Psoas muscle (tissue), 8 donors: ENCODE results near the gene NCDN. TPM values are rescaled to one million over a fixed set of nuclear protein-coding genes. Genes with fewer than 3 reads are reported as not detected.

Experiments used
- ATAC-seq, 4 donors: fragments of 200-7000 bp; cut with Tn5 transposase; one replicate each; pipeline ENCODE4 v1.9.1; 2020; ENCODE audit warnings: moderate library complexity in 3 of 4, mild to moderate bottlenecking in 2 of 4
- DNase-seq, 2 donors: peaks; one replicate each; pipeline ENCODE4 v3.0.0-alpha.2; 2020
- H3K27ac ChIP-seq: fragments of 200-600 bp; one replicate; pipeline ENCODE4 v1.8.0; 2022
- H3K27me3 ChIP-seq, 3 donors: fragments of 200-600 bp in 1 of 3; one replicate each; pipeline versions ENCODE4 v1.6.1 to v1.8.0; 2013 to 2022; ENCODE audit warnings: low read length in 2 of 3, mild to moderate bottlenecking in 2 of 3, moderate library complexity in 1 of 3; ENCODE audit not compliant: insufficient read depth in 3 of 3
- H3K36me3 ChIP-seq, 2 donors: fragments of 200-600 bp in 1 of 2; one replicate each; pipeline versions ENCODE4 v1.6.1 to v1.8.0; 2013 to 2022; ENCODE audit warnings: low read depth in 1 of 2, mild to moderate bottlenecking in 1 of 2, moderate library complexity in 1 of 2; ENCODE audit not compliant: insufficient read depth in 1 of 2
- H3K4me1 ChIP-seq: fragments of 200-600 bp; one replicate; pipeline ENCODE4 v1.8.0; 2022
- H3K4me3 ChIP-seq: fragments of 200-600 bp; one replicate; pipeline ENCODE4 v1.8.0; 2022; ENCODE audit warnings: mild to moderate bottlenecking
- H3K9me3 ChIP-seq: fragments of 200-600 bp; one replicate; pipeline ENCODE4 v1.8.0; 2022
- WGBS, 3 donors: extraction: QIAGEN DNeasy Blood & Tissue Kit; methylation state at CpG; one replicate each; pipeline versions ENCODE4 v1.1.6 to v1.1.7; 2013; 5-methylcytosine and 5-hydroxymethylcytosine counted together
- intact Hi-C, 2 donors: fragments of 100-400 bp; cut with DNase I; formaldehyde crosslinking; loops; one replicate each; pipeline versions ENCODE4 v1.11.0 to v1.14.2; 2022
- polyA plus RNA-seq, 3 donors: library from polyadenylated mRNA; stranded (reverse); fragments of 200-250 nt; gene quantifications; one replicate each; pipeline ENCODE4 v1.2.3, GENCODE V29; 2013
- total RNA-seq, 4 donors: library from RNA; stranded (reverse); fragmentation: NEBNext Ultra II Directional in 2 of 4; extraction: Animal tissue kit (Norgen Biotek cat#: 25700) in 2 of 4; gene quantifications; one replicate each; pipeline versions ENCODE4 v1.2.1 to v1.2.4, GENCODE V29; 2021 to 2023
- TF ChIP-seq, protein P1 (sequence below): fragments of 200-600 bp; IDR thresholded peaks from one replicate; pipeline ENCODE4 v1.8.0; 2022; ENCODE audit warnings: antibody characterized with exemption
- donor health status: healthy with polysubstance abuse.
- donor health status: DM: no; HTN: no; CAD: no; lungs with moderate emphysema.
- donor health status: Bipolar disorder and iron deficiency.
- donor health status: healthy.
- donor health status: DM: yes; HTN: yes; CAD: no.
- donor health status: DM: no; HTN: no; CAD: no.
- donor health status: DM: no; HTN: no; CAD: no.
- donor health status: DM: yes; HTN: yes; CAD: no.

Gene NCDN
- total and polyA plus RNA-seq, 7 donors, result 6.8 to 23.1 (median 13.9) TPM

DNA sequence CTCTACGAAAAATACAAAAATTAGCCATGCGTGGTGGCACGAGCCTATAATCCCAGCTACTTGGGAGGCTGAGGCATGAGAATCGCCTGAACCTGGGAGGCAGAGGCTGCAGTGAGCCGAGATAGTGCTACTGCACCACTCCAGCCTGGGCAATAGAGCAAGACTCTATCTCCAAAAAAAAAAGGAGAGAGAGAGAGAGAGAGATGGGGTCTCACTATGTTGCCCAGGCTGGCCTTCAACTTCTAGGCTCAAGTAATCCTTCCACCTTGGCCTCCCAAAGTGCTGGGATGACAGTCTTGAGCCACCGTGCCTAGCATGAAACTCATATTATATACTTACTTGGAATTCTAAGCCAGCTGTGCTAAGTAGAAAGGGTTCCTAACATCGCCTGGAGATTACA, 54.1 kb downstream of the NCDN start:
- Histone ChIP-seq H3K4me1 (no peaks in the 10 kb centered on the region), H3K27me3 (no peaks in the 10 kb centered on the region), H3K36me3 (peaks cover 7 to 98% of the 10 kb centered on the region in 2 donors), H3K4me3 (no peak overlapping the region), H3K27ac (no peak overlapping the region), H3K9me3 (no peaks in the 10 kb centered on the region)
- ATAC-seq (no peak), DNase-seq (no peak)
- TF ChIP-seq, protein P1, sequence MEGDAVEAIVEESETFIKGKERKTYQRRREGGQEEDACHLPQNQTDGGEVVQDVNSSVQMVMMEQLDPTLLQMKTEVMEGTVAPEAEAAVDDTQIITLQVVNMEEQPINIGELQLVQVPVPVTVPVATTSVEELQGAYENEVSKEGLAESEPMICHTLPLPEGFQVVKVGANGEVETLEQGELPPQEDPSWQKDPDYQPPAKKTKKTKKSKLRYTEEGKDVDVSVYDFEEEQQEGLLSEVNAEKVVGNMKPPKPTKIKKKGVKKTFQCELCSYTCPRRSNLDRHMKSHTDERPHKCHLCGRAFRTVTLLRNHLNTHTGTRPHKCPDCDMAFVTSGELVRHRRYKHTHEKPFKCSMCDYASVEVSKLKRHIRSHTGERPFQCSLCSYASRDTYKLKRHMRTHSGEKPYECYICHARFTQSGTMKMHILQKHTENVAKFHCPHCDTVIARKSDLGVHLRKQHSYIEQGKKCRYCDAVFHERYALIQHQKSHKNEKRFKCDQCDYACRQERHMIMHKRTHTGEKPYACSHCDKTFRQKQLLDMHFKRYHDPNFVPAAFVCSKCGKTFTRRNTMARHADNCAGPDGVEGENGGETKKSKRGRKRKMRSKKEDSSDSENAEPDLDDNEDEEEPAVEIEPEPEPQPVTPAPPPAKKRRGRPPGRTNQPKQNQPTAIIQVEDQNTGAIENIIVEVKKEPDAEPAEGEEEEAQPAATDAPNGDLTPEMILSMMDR, result no peak
- 90 to 97% (median 93%) methylated on average over 7 of the region's 7 CpGs for WGBS, 3 donors
- intact Hi-C loops, result no loop called here

DNA sequence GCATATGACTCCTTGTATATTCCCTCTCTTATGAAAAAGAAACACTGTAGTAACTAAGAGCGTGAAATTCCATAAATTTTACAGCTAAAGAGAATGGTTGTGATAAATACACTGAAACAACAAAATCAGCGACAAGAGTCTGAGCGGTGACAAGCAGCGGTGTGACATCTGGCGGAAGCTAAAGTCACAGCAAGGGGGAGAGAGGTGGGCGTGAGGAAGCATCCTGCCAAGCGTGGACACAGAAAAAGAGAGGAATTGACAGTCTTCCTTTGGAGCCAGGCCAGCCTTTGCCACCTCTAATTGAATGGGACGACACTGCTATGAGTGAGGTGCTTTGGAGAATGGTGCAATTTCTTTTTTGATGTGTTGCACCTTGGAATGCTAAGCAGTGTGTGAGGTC, 57.8 kb downstream of the NCDN start:
- 80 to 86% (median 86%) methylated on average over 8 of the region's 8 CpGs for WGBS, 3 donors
- no peak for ATAC-seq

More for the DNA sequence above, 57.8 kb downstream of the NCDN start:
- H3K27me3 ChIP-seq, result no peaks in the 10 kb centered on the region
- TF ChIP-seq, protein P1, result no peak
- intact Hi-C loops, result no loop called here
- no peak overlapping the region for H3K4me3 ChIP-seq
- H3K36me3 ChIP-seq, result peaks cover 0 to 93% of the 10 kb centered on the region in 2 donors
- no peak overlapping the region for H3K27ac ChIP-seq
- no peaks in the 10 kb centered on the region for H3K9me3 ChIP-seq
- H3K4me1 ChIP-seq, result no peaks in the 10 kb centered on the region
- no peak for DNase-seq

Other genes with a start within 250 kb of the NCDN start
- 10 to 100 TPM; 32.0 to 46.9 (median 40.7) TPM for gene KIAA0319L, start 396 bp upstream of the NCDN start, total RNA-seq
- 10 to 100 TPM; 18.0 to 41.7 (median 24.2) TPM for gene KIAA0319L, start 396 bp upstream of the NCDN start, polyA plus RNA-seq
- not detected for gene TFAP2E, start 15.5 kb downstream of the NCDN start, total RNA-seq
- under 1 TPM; 0.04 to 0.12 (median 0.06) TPM for gene TFAP2E, start 15.5 kb downstream of the NCDN start, polyA plus RNA-seq
- 10 to 100 TPM; 38.6 to 95.1 (median 67.5) TPM for gene PSMB2, start 83.7 kb downstream of the NCDN start, total RNA-seq
- gene PSMB2, start 83.7 kb downstream of the NCDN start, polyA plus RNA-seq, result 100 to 1,000 TPM in 1 of 3 donors, 10 to 100 TPM in 2; 54.1 to 117 (median 94.5) TPM
- 10 to 100 TPM; 11.4 to 16.1 (median 14.1) TPM for gene C1orf216, start 161.1 kb downstream of the NCDN start, total RNA-seq
- gene C1orf216, start 161.1 kb downstream of the NCDN start, polyA plus RNA-seq, result 10 to 100 TPM in 2 of 3 donors, 1 to 10 TPM in 1; 8.8 to 24.2 (median 21.1) TPM
- under 1 TPM in 3 of 4 donors, not detected in 1; 0.14 to 0.34 (median 0.15) TPM for gene CLSPN, start 212.2 kb downstream of the NCDN start, total RNA-seq
- under 1 TPM in 2 of 3 donors, not detected in 1; 0.08 to 0.34 TPM for gene CLSPN, start 212.2 kb downstream of the NCDN start, polyA plus RNA-seq